GM19372 (cell line): ENCODE results near the gene DIABLO.
"Not testable (repeated sequence)": the region's sequence is repeated elsewhere in the genome, so short reads cannot be mapped to it uniquely, and the experiment has no call there.

Experiments
- ATAC-seq: cut with Tn5 transposase; IDR thresholded peaks from one replicate; pipeline ENCODE4 v1.9.1; 2021; ENCODE audit warnings: mild to moderate bottlenecking, low read depth, moderate library complexity; ENCODE audit not compliant: unreplicated experiment

DIABLO gene

DNA sequence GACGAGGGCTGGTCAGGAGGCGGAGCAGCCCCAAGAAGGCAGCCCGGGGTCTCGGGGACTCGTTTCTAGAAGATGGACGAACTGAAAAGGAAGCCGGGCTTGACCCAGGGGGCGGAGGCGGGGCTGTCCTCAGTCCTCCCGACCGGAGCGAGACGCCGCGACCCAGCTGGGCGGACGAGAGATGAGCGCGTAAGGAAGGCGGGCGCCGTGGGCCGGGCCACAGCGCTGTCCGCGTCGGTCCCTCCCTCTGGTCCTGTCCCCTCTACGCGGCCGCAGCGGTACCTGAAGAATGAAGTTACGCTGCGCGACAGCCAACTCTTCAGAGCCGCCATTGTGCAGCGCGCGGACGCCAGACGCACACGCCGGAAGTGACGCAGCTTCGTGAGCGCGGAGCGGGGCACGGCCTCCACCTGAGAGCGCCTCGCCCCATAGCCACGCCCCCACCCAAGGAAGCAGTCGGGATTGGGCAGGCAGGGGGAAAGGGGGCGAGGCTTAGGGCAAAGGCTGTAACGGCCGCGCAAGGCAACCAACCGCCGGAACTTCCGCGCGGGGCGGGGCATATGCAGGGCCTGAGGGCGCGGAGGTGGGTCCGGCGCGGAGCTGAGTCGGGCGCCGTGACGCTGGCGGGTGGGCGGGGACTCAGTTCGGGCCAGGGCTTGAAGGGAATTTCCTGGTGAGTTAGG, at the start of gene DIABLO:
Gene DIABLO (minus strand): TSS at position 370 of the 683 bp plus-strand sequence. CDS start 38 bp downstream, at position 332.
- peak; percentile 86 for ATAC-seq

DNA sequence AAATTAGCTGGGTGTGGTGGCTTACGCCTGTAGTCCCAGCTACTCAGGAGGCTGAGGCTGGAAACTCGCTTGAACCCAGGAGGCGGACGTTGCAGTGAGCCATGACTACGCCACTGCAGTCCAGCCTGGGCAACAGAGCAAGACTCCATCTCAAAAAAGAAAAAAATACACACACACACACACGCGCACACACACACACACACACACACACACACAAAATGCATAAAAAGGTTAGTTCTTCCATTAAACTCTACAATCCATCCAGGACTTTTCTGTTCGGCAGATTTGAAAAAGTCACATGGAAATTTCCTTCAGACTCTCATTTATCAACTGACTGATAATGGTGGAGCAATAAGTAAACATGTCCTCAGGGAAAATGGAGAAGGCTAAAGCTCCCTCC, 49.6 kb upstream of the DIABLO start:
- no peak for ATAC-seq

DNA sequence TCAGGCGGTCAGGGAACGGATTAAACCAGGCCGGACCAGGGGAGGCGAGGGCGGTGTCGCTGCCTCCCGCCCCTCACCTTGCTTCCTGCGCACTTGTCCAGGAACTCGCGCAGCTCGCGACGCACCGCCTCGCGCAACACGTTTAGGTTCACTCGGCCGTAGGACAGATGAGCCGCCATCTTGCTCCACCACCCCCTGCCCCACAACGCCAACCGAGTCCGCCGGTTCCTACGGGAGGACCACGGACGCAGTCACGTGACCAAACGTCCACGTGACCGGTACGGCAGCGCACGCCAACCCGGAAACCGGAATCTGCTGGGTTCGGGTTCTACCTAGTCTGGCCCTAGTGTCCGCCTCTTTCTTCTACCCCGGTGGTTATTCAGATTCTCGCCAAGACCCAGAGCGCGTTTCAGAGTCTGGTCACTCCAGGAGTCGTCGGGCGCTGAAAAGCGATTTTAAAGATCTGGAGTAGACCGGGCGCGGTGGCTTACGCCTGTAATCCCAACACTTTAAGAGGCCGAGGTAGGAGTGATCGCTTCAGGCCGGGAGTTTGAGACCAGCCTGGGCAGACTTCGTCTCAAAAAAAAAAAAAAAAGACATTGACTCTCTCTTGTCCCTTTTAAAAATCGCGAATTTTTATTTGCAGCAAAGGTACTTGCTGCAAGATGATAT, 40.5 kb upstream of the DIABLO start, which contains the start of gene VPS33A:
Gene VPS33A (minus strand): TSS at position 265 of the 672 bp plus-strand sequence. CDS start 86 bp downstream, at position 179.
- peak; percentile 88 for ATAC-seq

DNA sequence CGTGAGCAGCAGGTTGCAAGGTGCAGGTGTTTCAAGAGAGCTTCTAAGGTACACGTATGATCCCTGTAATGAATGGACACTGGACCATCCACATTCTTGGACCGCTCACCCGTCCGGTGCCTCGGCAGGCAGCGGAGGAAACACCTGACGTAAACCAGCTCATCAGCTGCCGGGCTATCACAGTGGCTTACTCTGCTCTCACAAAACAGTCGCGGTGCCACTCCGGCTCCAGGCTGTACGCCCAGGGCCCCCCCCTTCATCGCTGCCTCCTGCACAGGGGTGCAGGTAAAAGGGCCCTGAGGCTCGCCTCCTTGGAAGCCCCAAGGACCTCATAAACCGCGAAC, 40.0 kb upstream of the DIABLO start:
- no peak for ATAC-seq

DNA sequence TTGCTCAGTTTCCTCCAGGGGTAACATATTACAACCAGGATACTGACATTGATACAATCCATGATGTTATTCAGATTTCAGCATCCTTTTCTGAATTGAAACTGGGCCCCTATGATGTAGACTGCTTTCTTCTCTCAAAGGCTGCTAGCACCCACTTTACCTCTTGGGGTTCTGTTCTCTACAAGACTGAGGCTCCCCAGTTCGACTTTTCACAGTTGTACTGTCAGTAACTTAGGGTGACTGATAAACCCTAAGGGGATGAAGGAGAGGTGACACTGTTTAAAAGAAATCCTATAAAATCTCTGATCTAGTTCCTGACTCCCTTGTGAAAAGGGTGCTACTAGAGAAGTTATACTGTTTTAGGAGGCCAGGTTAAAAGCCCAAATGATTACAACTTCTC, 39.6 kb upstream of the DIABLO start:
- no peak for ATAC-seq

DNA sequence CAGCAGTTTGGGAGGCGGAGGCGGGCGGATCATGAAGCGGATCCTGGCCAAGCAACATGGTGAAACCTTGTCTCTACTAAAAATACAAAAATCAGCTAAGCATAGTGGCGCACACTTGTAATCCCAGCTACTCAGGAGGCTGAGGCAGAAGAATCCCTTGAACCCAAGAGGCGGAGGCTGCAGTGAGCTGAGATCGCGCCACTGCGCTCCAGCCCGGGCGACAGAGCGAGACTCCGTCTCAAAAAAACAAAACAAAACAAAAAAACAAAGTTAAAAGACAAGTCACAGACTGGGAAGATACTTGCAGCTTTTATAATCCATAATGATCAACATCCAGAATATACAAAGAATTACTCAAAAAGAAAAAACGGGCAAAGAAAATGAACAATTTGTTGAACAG, 34.9 kb upstream of the DIABLO start:
- ATAC-seq, result not testable (repeated sequence)

DNA sequence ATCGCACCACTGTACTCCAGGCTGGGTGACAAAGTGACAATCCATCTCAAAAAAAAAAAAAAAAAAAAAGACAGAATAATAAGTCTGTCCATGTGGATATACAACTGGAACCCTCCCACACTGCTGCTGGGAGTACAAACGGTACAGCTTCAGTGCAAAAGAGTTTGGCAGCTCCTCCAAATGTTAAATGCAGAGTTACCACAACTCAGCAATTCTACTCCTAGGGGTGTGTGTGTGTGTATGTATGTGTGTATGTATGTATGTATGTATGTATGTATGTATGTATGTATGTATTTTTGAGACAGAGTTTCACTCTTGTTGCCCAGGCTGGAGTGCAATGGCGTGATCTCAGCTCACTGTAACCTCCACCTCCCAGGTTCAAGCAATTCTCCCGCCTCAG, 33.1 kb upstream of the DIABLO start:
- ATAC-seq, result not testable (repeated sequence)

DNA sequence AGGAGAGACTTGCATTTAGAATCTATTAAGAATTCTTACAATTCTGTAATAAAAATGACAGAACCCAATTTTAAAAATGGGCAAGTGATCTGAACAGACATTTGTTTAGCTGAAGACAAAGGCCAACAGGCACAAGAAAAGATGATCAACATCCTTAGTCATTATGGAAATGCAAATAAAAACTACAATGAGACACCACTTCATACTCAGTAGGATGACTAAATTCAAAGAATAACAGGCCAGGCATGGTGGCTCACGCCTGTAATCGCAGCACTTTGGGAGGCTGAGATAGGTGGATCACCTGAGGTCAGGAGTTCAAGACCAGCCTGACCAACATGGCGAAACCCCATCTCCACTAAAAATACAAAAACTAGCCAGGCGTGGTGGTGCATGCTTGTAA, 32.6 kb upstream of the DIABLO start:
- ATAC-seq, result not testable (repeated sequence)

DNA sequence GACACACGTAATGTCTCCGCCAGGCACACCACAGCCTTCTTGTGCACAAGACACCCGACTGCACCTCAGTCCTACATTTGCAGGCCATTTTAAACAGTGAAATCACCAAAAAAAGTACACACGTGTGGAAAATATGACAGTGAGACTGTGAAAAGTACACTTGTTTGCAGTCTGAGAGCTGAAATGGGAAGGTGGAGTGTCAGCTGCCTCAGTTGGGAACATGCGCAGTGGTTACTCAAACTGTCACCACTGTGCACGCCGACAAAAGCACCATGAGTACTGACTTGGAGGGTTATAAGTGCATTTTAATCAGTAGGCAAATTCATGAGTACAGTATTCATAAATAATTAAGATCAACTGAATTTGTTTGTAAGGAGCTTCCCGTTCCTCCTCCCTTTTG, 24.7 kb upstream of the DIABLO start:
- ATAC-seq, result no peak

DNA sequence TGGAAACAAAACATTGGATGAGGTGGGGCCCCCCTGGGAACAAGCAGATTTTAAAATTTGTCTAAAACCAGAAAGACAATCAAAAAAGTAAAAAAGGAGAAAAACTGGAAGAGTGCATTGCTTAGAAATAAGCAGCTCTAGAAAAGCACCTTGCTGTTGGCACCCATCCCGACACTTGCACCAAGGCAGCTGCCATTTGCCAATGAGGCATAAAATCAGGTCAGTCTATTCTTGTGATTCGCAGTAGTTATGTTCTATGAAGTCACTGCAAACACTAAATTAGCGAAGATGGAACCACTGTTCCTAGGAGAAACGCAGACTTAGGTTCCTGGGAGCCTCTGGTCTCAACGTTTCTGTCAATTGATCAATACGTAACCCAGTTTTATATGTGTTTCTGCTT, 24.2 kb upstream of the DIABLO start:
- ATAC-seq, result no peak

DNA sequence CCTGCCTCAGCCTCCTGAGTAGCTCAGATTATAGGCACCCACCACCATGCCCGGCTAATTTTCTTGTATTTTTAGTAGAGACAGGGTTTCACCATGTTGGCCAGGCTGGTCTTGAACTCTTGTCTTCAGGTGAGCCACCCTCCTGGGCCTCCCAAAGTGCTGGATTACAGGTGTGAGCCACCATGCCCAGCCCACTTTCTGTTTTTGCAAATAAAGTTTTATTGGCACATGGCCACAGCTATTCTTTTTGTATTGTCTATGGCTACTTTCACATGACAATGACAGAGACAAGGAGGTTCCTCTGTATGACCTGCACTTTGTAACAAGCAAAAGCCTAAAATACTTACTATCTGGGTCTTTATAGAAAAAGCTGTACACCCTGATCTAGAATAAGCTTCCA, 19.7 kb upstream of the DIABLO start:
- ATAC-seq, result no peak

DNA sequence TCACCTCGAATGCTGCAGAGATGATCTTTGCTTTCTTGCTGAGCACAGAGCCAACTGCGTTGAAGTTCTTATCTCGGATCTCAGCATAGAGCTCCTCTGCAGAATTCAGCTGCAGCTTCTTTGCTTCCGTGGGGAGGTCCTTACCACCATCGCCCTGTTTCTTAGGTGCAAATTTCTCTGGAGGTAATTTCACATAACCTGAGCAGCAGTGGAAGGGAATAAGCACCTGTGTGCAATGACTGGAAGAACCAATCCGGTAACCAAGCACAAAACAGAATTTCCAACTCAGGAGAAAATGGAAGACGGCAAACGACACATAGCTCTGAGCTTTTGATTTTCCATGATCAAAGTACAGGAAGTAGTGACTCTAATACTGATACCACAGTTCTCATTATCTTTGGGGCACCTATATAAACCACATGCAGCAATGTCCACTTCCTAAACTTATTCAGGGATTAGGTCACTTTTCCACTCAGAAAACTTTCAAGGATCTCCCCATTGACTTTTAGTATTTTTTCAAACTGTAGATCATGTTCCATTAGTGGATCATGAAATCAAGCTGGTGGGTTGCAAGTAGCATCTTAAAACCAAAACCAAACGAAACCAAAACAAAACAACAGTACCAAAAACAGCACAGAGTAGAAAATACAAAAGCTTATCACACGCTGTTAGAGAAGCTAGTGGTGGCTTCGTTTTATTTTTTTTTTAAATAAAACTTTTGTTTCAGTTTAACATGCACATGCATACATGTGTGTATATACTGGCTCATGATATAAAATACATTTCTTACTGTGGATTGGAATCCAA, 18.9 kb upstream of the DIABLO start:
- no peak for ATAC-seq

DNA sequence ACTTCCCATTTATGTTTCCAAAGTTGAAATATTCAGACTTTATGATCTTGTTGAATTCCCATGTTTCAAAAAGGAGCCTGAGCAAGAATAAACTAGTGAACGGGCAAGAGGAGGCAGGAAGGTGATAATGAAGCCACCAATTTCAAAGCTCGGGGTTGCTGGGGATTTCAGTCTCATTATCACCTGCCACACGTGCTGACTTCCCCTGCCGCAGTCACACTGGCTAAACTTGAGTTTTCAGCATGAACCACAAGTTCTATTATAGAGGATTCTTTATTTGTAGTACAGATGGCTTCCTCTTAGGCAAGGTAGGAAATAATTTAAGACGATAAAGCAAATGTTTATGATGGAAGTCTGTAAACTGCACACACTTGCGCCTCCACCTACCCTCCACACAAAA, 18.1 kb upstream of the DIABLO start:
- ATAC-seq, result no peak

DNA sequence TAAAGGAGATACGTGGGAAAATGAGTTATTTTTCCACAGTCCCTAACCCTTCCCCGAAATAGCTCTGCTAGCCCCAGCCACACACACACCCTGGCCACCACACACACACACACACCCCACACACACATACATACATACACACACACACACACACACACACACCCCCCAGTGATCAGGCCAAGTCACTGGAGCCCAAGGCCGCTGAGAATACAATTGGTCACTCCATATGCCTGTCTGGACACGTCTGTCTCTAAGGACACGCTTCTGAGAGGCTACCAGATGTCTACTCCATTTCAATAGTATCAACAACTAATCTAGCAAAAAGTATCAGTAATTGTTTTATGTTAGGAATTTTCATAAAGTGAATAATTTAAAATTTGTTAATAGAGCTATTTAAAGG, 13.0 kb upstream of the DIABLO start:
- no peak for ATAC-seq

DNA sequence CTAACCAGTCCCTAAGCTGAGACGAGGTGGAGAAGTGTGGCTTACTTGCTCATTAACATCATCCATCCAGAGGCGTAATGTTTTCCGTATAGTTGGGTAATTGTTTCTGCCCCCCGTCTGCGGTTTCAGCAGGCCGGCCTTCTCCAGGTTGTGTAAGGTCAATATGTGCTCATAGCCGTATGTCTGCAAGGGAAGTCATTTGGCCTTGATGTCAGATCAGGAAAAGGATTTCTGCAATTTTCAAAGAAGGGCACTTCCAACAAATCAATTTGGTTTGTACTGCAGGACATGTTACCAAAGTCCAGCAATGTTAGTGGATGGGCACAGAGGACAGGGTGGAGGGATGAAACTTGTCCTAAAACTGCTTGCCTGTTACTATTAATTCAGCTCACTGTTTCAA, 9.9 kb upstream of the DIABLO start:
- ATAC-seq, result no peak

DNA sequence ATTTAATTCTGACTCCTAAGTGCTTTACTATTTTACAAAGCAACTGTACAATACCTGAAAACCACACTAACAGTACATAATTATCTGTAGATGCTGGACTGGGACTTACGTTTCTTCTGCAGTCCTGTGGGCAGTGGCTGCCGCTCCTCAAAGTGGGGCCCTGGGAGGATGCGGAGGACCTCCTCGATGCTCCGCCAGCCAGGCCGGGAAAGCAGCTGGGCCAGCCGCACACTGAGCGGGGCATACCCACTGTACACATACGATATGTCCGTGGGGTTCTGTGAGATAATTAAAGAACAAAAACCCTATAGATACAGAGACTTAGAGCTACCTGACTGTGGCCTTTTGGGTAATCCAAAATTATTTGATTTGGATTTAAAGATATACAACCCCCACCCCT, 6.8 kb upstream of the DIABLO start:
- no peak for ATAC-seq

DNA sequence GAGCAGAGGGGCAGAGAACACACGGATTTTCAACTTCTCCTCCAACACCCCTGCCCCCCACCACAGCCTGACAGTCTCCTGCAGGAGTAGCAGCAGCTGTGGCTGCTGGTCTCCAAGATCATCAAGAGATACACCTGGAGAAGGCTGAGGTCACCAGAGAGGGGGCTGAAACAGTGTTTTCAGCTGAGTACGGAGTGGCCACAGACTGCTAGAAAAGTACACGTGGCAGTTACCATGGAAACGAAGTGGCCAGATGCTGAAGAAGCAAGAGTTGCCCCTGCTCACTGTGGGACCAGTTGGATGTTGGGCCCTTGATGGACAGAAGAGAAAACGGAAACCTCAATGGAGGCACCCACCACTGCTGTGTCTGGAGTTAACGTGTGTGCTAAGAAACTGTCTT, 4.9 kb upstream of the DIABLO start:
- no peak for ATAC-seq

DNA sequence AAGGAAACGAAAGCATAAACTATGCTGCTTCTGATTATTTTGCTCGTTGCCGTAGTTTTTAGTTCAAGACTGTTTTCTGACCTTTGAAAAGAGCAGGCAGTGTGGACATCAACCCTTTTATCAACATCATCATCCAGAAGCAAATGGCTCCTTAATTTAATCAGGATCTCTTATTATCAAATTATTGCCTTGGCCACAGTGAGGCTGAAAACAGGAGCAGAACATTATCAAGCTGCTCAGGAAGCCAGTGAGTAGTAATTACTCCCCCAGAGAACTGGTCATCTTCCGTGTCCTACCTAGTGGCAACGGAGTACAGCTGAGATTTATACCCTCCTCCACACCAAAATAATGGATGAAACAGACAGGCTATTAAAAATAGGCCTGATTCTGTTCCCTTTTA, 2.2 kb upstream of the DIABLO start:
- no peak for ATAC-seq

DNA sequence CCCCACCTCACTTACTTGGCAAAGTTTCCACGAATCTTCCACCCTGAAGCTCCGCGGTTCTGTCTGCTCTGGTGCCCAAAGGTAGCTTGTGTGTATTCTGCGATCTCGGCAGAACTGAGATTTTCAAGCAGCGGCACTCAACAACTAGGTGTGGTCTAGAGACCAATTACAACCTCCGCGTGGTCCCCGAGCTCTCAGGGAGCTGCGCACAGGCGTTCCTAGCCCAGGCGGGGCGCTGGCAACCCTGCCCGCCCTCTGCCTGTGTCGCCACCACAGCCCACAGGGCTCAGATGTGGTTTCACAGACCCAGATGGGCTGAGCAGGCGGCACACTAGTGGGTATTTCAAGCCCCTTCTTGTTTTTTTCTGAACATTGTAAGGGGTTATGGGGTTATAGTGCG, 1.5 kb upstream of the DIABLO start:
- ATAC-seq, result no peak

DNA sequence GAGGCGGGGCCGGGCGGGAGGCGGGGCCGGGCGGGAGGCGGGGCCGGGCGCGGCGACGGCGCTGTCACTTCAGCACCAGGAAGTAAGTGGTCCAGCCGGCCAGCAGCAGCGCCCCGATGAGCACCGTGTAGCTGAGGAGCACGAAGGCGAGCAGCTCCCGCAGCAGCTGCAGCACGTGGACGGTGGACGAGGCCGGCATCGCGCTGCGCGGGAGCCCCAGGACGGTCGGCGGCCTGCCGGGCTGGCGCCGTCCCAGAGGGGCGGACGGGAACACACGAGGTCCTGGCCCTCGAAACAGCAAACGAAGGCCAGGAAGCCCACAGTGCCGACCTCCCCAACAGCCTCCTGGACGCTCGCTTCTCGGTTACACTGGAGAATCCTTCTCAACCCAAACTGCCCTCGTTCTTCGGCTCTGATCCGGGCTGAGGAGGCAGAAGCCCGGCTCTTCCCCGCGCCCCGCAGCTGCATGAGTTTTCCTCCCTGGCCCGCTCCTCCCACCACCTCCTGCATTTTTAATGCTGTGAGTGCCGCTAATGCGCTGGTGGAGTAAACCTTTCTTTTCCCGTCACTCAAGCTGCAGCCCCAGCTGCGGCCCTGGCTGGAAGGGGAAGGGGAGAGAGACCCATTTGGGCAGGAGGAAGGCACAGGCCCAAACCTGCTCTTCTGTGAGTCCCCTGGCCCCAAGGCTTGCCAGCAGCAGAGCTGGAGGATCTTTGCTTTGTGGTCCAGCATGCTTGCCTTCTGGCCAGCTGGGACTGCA, 694 bp upstream of the DIABLO start:
- no peak for ATAC-seq

DNA sequence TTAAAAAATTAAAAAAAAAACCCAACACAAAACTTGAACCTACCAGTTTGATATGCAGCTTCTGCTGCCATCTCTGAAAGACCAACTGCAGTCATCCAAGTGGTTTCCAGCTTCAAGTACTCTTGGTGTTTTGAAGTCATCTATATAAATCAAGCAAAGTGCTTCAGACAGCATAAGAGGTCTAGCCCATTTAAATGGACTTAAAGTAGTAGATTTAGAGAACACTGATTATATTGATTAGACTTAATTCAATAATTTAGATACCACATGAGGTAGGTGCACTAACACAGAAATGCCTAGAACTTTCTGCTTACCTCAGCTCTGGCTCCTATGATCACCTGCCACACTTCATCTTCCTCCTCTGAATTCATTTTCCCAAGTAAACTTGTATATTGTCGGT, 9.4 kb downstream of the DIABLO start:
- ATAC-seq, result no peak
